ENCODE data around the gene GRN. TPM values are rescaled to one million over a fixed set of nuclear protein-coding genes. Genes with fewer than 3 reads are reported as not detected.

Gene GRN
- total and polyA plus RNA-seq, 9 of the 15 experiments (the other 6 are each of a cell fraction or from before 2014, with no cell fraction given) = 5.4 to 75.3 (median 20.7) TPM

GRCh38 chr17:44363613-44364159, 18.6 kb downstream of the GRN start, which contains the start of gene FAM171A2 (continued):
- TF ChIP-seq, protein P1, sequence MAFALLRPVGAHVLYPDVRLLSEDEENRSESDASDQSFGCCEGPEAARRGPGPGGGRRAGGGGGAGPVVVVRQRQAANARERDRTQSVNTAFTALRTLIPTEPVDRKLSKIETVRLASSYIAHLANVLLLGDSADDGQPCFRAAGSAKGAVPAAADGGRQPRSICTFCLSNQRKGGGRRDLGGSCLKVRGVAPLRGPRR (CRISPR knock-in tag; IDR thresholded peaks at IDR 0.05) = no peak
- TF ChIP-seq RNF2 (IDR thresholded peaks at IDR 0.05) = no peak
- no peak for TF ChIP-seq DIDO1 (tag; IDR thresholded peaks at IDR 0.05; ENCODE audit: low read depth)
- TF ChIP-seq, protein P2, sequence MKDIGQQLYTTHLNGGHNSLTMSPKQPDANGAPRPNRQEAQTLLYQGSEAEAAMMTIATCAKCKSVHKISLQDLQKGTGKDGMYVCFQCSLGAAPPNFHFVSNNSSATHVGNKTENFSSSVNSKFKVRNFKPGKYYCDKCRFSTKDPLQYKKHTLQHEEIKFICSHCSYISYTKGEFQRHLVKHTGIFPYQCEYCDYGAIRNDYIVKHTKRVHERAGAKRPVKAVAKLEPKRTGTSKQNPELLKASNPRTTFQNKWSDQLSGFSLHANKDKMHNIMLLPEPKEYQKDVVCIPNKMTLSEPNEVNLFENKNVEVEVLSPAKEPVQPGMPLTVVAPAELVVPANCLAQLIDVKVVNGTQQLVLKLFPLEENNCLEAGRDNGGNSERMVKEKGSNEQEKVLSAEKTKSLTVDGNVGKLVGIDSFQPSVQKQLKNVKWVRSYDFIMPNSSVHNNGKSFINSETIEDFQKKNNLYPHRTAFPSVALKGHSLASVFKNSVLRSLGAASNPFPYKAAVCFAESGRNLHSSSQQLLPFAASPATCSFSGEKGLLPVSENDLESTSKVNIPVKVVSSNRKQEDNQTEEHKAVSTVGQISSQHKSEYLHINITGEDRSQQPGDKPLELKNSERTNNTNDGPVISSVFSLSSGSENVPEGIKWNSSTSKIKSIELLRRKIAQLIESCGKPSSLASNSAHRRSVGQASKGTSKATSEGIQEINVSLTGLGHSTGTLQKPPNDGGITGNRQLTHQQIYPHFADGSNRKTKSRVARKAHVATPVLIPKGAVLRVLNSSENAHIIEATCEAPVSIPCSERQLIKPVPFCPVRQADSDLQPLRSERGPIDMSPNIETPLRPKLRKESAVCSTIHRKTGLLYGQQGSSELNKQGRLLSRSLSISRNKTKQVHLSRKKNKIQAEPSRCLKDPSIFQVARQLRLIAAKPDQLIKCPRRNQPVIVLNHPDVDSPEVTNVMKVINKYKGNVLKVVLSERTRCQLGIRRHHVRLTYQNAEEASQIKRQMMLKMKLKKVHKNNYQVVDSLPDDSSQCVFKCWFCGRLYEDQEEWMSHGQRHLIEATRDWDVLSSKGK (CRISPR knock-in tag; IDR thresholded peaks at IDR 0.05) = no peak
- TF ChIP-seq ZNF23 (CRISPR knock-in tag; IDR thresholded peaks at IDR 0.05) = no peak
- TF ChIP-seq KDM4B (IDR thresholded peaks at IDR 0.05; ENCODE audit: borderline replicate concordance in 2 of 2, low read depth in 1 of 2) = no peak
- no peak for TF ChIP-seq ZNF384 (IDR thresholded peaks at IDR 0.05; ENCODE audit: low read depth, low read length)
- no peak for TF ChIP-seq HNRNPLL (IDR thresholded peaks at IDR 0.05; ENCODE audit: low read depth, low read length, poor library complexity, severe bottlenecking)
- TF ChIP-seq TOE1 (IDR thresholded peaks at IDR 0.05; ENCODE audit: borderline replicate concordance) = no peak
- no peak for TF ChIP-seq TOE1 (CRISPR knock-in tag; IDR thresholded peaks at IDR 0.05; ENCODE audit: borderline replicate concordance, low read depth)
- TF ChIP-seq RBM22 (IDR thresholded peaks at IDR 0.05; ENCODE audit: low read depth, low read length, poor library complexity, severe bottlenecking) = no peak
- no peak for TF ChIP-seq NELFE (IDR thresholded peaks at IDR 0.05; ENCODE audit: insufficient read depth, insufficient read length)
- TF ChIP-seq TBP (optimal IDR thresholded peaks at IDR 0.05; ENCODE audit: low read depth, low read length) = no peak
- no peak for TF ChIP-seq ZNF780A (CRISPR knock-in tag; IDR thresholded peaks at IDR 0.05)
- peak in 1 of 2 experiments; percentile 36; a peak in 2 of 4 replicates for TF ChIP-seq RAD21 (CRISPR knock-in tag; conservative IDR thresholded peaks at IDR 0.05 in 1 of 2, IDR thresholded peaks at IDR 0.05 in 1 of 2)
- no peak for TF ChIP-seq SRF (CRISPR knock-in tag; IDR thresholded peaks at IDR 0.05)
- no peak for TF ChIP-seq CUX1 (CRISPR knock-in tag; IDR thresholded peaks at IDR 0.05)
- no peak for TF ChIP-seq ELK1 (CRISPR knock-in tag; IDR thresholded peaks at IDR 0.05)

Measured in K562 (cell line).